HepG2 (cell line): ENCODE results near the gene B3GNT9. TPM values are rescaled to one million over a fixed set of nuclear protein-coding genes. Genes with fewer than 3 reads are reported as not detected.

Experiments used
- AHR ChIP-seq: IDR thresholded peaks from 2 replicates; pipeline ENCODE4 v1.6.1; 2018; ENCODE audit warnings: missing genetic modification reagents, missing compliant biosample characterization
- ATF2 ChIP-seq: sonication (generic); formaldehyde crosslinking; IDR thresholded peaks from 2 replicates; pipeline ENCODE4 v1.4.0; 2020; ENCODE audit warnings: missing genetic modification reagents
- CENPBD1 ChIP-seq: sonication (generic); formaldehyde crosslinking; IDR thresholded peaks from 2 replicates; pipeline ENCODE4 v1.8.0; 2022; ENCODE audit warnings: missing genetic modification reagents, low read depth, mild to moderate bottlenecking, borderline replicate concordance
- DR1 ChIP-seq: sonication (generic); formaldehyde crosslinking; IDR thresholded peaks from 2 replicates; pipeline ENCODE4 v1.8.0; 2021; ENCODE audit warnings: mild to moderate bottlenecking, missing genetic modification reagents, inconsistent platforms
- FOXK2 ChIP-seq: fragments of 450-650 bp; IDR thresholded peaks from 2 replicates; pipeline ENCODE4 v1.6.1; 2016
- KDM4B ChIP-seq: sonication (generic); formaldehyde crosslinking; IDR thresholded peaks from 2 replicates; pipeline ENCODE4 v1.4.0; 2020; ENCODE audit warnings: missing genetic modification reagents
- KLF16 ChIP-seq, 2 experiments: sonication (generic) in 1 of 2; formaldehyde crosslinking in 1 of 2; IDR thresholded peaks; 2 replicates each; pipeline versions ENCODE4 v1.6.1 to v1.8.0; 2016 to 2023; ENCODE audit warnings: missing genetic modification reagents in 2 of 2, missing compliant biosample characterization in 1 of 2
- KLF9 ChIP-seq: IDR thresholded peaks from 2 replicates; pipeline ENCODE4 v1.6.1; 2016; ENCODE audit warnings: low read depth
- MATR3 ChIP-seq: sonication (generic); formaldehyde crosslinking; IDR thresholded peaks from 2 replicates; pipeline ENCODE4 v1.4.0; 2020; ENCODE audit warnings: missing genetic modification reagents
- RFX3 ChIP-seq: IDR thresholded peaks from 2 replicates; pipeline ENCODE4 v1.6.1; 2016; ENCODE audit warnings: missing biosample characterization, missing genetic modification reagents
- TMF1 ChIP-seq: sonication (generic); formaldehyde crosslinking; IDR thresholded peaks from 2 replicates; pipeline ENCODE4 v1.8.1; 2022; ENCODE audit warnings: low read depth, missing genetic modification reagents
- ZBED4 ChIP-seq: sonication (generic); formaldehyde crosslinking; IDR thresholded peaks from 2 replicates; pipeline ENCODE4 v1.4.0; 2020; ENCODE audit warnings: missing genetic modification reagents, borderline replicate concordance
- ZNF124 ChIP-seq: sonication (generic); formaldehyde crosslinking; IDR thresholded peaks from 2 replicates; pipeline ENCODE4 v1.4.0; 2020; ENCODE audit warnings: missing genetic modification reagents
- ZNF180 ChIP-seq: sonication (generic); formaldehyde crosslinking; IDR thresholded peaks from 2 replicates; pipeline ENCODE4 v1.4.0; 2020; ENCODE audit warnings: low read depth, missing genetic modification reagents, borderline replicate concordance
- ZNF510 ChIP-seq: sonication (generic); formaldehyde crosslinking; IDR thresholded peaks from 2 replicates; pipeline ENCODE4 v1.4.0; 2020; ENCODE audit warnings: low read depth, mild to moderate bottlenecking, missing genetic modification reagents
- ZNF547 ChIP-seq: sonication (generic); formaldehyde crosslinking; IDR thresholded peaks from 2 replicates; pipeline ENCODE4 v1.5.1; 2020; ENCODE audit warnings: mild to moderate bottlenecking, missing genetic modification reagents
- ZNF883 ChIP-seq: sonication (generic); formaldehyde crosslinking; IDR thresholded peaks from 2 replicates; pipeline ENCODE4 v1.5.1; 2020; ENCODE audit warnings: mild to moderate bottlenecking, missing genetic modification reagents; ENCODE audit errors: not compliant biosample characterization
- polyA plus RNA-seq, 8 experiments: library from polyadenylated mRNA; depleted of rRNA in 3 of 8; stranded (reverse) in 7 of 8; unstranded in 1 of 8; fragments of >200 nt; fragmentation: Illumina TruSeq in 4 of 8; extraction: Trizol in 4 of 8; gene quantifications; 2 replicates each; pipeline versions ENCODE4 v1.2.1 to v1.2.3, GENCODE V29; 2011 to 2016; ENCODE audit warnings: low read depth in 4 of 8, missing spikeins in 1 of 8, mixed read lengths in 1 of 8; ENCODE audit not compliant: insufficient read depth in 1 of 8
- total RNA-seq, 5 experiments: library from RNA; depleted of rRNA; stranded (reverse); fragments of >200 nt; fragmentation: Illumina TruSeq; extraction: Trizol; gene quantifications; 2 replicates each; pipeline ENCODE4 v1.2.3, GENCODE V29; 2016; ENCODE audit warnings: low read depth in 1 of 5
- TF ChIP-seq, protein P1 (sequence below): sonication (generic); formaldehyde crosslinking; IDR thresholded peaks from 2 replicates; pipeline ENCODE4 v1.4.0; 2020; ENCODE audit warnings: mild to moderate bottlenecking, missing genetic modification reagents
- TF ChIP-seq, protein P2 (sequence below): sonication (generic); formaldehyde crosslinking; IDR thresholded peaks from 2 replicates; pipeline ENCODE4 v1.4.0; 2020; ENCODE audit warnings: missing genetic modification reagents
- TF ChIP-seq, protein P3 (sequence below): IDR thresholded peaks from 2 replicates; pipeline ENCODE4 v1.6.1; 2012; ENCODE audit warnings: low read depth, low read length, improper control_type of control experiment

B3GNT9 gene
- total and polyA plus RNA-seq, 2 of the 13 experiments (the other 11 are each of a cell fraction or from before 2014, with no cell fraction given): 1.5 to 3.1 TPM

GRCh38 chr16:67164599-67165061 is 13.8 kb upstream of the B3GNT9 start, which contains the start of gene HSF4 (continued):
- TF ChIP-seq ZNF180 (CRISPR knock-in tag): no peak
- TF ChIP-seq ZBED4 (CRISPR knock-in tag): peak; percentile 98; the same call in 1 of the 2 replicates
- TF ChIP-seq DR1 (CRISPR knock-in tag): no peak; the same call in 1 of the 2 replicates
- TF ChIP-seq ZNF124: peak; percentile 81
- peak; percentile 96 for TF ChIP-seq ZNF547 (CRISPR knock-in tag)
- TF ChIP-seq ZNF883 (CRISPR knock-in tag): peak; percentile 86
- TF ChIP-seq AHR (CRISPR knock-in tag): no peak
- TF ChIP-seq, protein P1, sequence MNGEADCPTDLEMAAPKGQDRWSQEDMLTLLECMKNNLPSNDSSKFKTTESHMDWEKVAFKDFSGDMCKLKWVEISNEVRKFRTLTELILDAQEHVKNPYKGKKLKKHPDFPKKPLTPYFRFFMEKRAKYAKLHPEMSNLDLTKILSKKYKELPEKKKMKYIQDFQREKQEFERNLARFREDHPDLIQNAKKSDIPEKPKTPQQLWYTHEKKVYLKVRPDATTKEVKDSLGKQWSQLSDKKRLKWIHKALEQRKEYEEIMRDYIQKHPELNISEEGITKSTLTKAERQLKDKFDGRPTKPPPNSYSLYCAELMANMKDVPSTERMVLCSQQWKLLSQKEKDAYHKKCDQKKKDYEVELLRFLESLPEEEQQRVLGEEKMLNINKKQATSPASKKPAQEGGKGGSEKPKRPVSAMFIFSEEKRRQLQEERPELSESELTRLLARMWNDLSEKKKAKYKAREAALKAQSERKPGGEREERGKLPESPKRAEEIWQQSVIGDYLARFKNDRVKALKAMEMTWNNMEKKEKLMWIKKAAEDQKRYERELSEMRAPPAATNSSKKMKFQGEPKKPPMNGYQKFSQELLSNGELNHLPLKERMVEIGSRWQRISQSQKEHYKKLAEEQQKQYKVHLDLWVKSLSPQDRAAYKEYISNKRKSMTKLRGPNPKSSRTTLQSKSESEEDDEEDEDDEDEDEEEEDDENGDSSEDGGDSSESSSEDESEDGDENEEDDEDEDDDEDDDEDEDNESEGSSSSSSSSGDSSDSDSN (CRISPR knock-in tag): peak; percentile 96
- TF ChIP-seq KDM4B (CRISPR knock-in tag): no peak
- TF ChIP-seq, protein P2, sequence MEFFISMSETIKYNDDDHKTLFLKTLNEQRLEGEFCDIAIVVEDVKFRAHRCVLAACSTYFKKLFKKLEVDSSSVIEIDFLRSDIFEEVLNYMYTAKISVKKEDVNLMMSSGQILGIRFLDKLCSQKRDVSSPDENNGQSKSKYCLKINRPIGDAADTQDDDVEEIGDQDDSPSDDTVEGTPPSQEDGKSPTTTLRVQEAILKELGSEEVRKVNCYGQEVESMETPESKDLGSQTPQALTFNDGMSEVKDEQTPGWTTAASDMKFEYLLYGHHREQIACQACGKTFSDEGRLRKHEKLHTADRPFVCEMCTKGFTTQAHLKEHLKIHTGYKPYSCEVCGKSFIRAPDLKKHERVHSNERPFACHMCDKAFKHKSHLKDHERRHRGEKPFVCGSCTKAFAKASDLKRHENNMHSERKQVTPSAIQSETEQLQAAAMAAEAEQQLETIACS (CRISPR knock-in tag): peak; percentile 64
- no peak for TF ChIP-seq FOXK2
- TF ChIP-seq, protein P3, sequence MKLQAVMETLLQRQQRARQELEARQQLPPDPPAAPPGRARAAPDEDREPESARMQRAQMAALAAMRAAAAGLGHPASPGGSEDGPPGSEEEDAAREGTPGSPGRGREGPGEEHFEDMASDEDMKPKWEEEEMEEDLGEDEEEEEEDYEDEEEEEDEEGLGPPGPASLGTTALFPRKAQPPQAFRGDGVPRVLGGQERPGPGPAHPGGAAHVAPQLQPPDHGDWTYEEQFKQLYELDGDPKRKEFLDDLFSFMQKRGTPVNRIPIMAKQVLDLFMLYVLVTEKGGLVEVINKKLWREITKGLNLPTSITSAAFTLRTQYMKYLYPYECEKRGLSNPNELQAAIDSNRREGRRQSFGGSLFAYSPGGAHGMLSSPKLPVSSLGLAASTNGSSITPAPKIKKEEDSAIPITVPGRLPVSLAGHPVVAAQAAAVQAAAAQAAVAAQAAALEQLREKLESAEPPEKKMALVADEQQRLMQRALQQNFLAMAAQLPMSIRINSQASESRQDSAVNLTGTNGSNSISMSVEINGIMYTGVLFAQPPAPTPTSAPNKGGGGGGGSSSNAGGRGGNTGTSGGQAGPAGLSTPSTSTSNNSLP: no peak
- no peak for TF ChIP-seq RFX3 (CRISPR knock-in tag)
- peak in 1 of 2 experiments; percentile 91; a peak in 2 of 4 replicates for TF ChIP-seq KLF16 (CRISPR knock-in tag; IDR thresholded peaks at IDR 0.05)
- no peak for TF ChIP-seq CENPBD1 (CRISPR knock-in tag)
- TF ChIP-seq ZNF510 (CRISPR knock-in tag): no peak
- TF ChIP-seq KLF9 (CRISPR knock-in tag): peak; percentile 63; the same call in 1 of the 2 replicates
- no peak for TF ChIP-seq MATR3 (CRISPR knock-in tag)
- TF ChIP-seq TMF1: peak; percentile 96
- peak; percentile 86 for TF ChIP-seq ATF2 (CRISPR knock-in tag)
